EH (cell line): ENCODE measurements around the gene OAS2.

Experiments used
- DNase-seq: peaks from one replicate; pipeline ENCODE4 v3.0.0-alpha.2; 2015; ENCODE audit warnings: low read depth

The OAS2 gene

GRCh38 chr12:113058553-113058952 is 80.2 kb downstream of the OAS2 start:
- no peak for DNase-seq

GRCh38 chr12:113059071-113059595 is 80.8 kb downstream of the OAS2 start:
- no peak for DNase-seq

GRCh38 chr12:113060336-113060960 is 82.1 kb downstream of the OAS2 start:
- DNase-seq: no peak

GRCh38 chr12:113061061-113061694 is 82.9 kb downstream of the OAS2 start:
- DNase-seq: no peak
